HepG2 (cell line): Measurements from ENCODE around the gene ATP8A2. TPM values are rescaled to one million over a fixed set of nuclear protein-coding genes. Genes with fewer than 3 reads are reported as not detected.

Experiments
- FOXC1 ChIP-seq: sonication (generic); formaldehyde crosslinking; IDR thresholded peaks from 2 replicates; pipeline ENCODE4 v1.8.0; 2022; ENCODE audit warnings: mild to moderate bottlenecking, missing genetic modification reagents, borderline replicate concordance
- XBP1 ChIP-seq: sonication (generic); formaldehyde crosslinking; IDR thresholded peaks from 2 replicates; pipeline ENCODE4 v1.5.0; 2020; ENCODE audit warnings: missing genetic modification reagents
- ZBTB1 ChIP-seq: sonication (generic); formaldehyde crosslinking; IDR thresholded peaks from 2 replicates; pipeline ENCODE4 v1.4.0; 2020; ENCODE audit warnings: missing genetic modification reagents, borderline replicate concordance
- ZNF143 ChIP-seq: sonication (generic); formaldehyde crosslinking; IDR thresholded peaks from 2 replicates; pipeline ENCODE4 v1.4.0; 2020; ENCODE audit warnings: missing genetic modification reagents
- polyA plus RNA-seq, 8 experiments: library from polyadenylated mRNA; depleted of rRNA in 3 of 8; stranded (reverse) in 7 of 8; unstranded in 1 of 8; fragments of >200 nt; fragmentation: Illumina TruSeq in 4 of 8; extraction: Trizol in 4 of 8; gene quantifications; 2 replicates each; pipeline versions ENCODE4 v1.2.1 to v1.2.3, GENCODE V29; 2011 to 2016; ENCODE audit warnings: low read depth in 4 of 8, missing spikeins in 1 of 8, mixed read lengths in 1 of 8; ENCODE audit not compliant: insufficient read depth in 1 of 8
- total RNA-seq, 5 experiments: library from RNA; depleted of rRNA; stranded (reverse); fragments of >200 nt; fragmentation: Illumina TruSeq; extraction: Trizol; gene quantifications; 2 replicates each; pipeline ENCODE4 v1.2.3, GENCODE V29; 2016; ENCODE audit warnings: low read depth in 1 of 5
- TF ChIP-seq, protein P1 (sequence below): sonication (generic); formaldehyde crosslinking; IDR thresholded peaks from 2 replicates; pipeline ENCODE4 v1.9.0; 2021; ENCODE audit warnings: missing genetic modification reagents, borderline replicate concordance
- TF ChIP-seq, protein P2 (sequence below): sonication (generic); formaldehyde crosslinking; IDR thresholded peaks from one replicate; pipeline ENCODE4 v1.5.1; 2020; ENCODE audit warnings: mild to moderate bottlenecking, missing genetic modification reagents; ENCODE audit errors: not compliant biosample characterization
- TF ChIP-seq, protein P3 (sequence below): sonication (generic); formaldehyde crosslinking; IDR thresholded peaks from 2 replicates; pipeline ENCODE4 v1.4.0; 2020; ENCODE audit warnings: missing genetic modification reagents
- TF ChIP-seq, protein P4 (sequence below): sonication (generic); formaldehyde crosslinking; IDR thresholded peaks from 2 replicates; pipeline ENCODE4 v1.5.0; 2020; ENCODE audit warnings: missing genetic modification reagents

The ATP8A2 gene
- total and polyA plus RNA-seq, 2 of the 13 experiments (the other 11 are each of a cell fraction or from before 2014, with no cell fraction given): 0.09 TPM; not detected in 1

DNA sequence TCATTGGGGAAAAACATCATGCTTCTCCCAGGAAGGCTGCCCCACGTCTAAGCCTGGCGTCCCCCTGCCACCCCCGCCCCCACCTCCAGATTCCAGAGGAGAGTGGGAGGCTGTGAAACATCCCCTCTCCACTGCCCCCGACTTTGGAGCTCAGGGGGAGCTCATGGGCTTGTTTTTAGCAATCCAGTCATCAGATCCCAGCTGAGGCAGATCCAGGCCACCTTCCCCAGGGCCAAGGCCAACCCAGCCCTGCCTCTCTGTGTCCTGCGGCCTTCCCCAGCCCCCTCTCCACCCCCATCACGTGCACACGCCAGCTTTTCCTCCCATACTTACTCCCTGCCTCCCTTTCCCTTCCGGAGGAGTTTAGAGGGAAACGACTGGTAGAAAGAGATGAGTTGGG lies 641.2 kb downstream of the ATP8A2 start (continued):
- TF ChIP-seq, protein P1, sequence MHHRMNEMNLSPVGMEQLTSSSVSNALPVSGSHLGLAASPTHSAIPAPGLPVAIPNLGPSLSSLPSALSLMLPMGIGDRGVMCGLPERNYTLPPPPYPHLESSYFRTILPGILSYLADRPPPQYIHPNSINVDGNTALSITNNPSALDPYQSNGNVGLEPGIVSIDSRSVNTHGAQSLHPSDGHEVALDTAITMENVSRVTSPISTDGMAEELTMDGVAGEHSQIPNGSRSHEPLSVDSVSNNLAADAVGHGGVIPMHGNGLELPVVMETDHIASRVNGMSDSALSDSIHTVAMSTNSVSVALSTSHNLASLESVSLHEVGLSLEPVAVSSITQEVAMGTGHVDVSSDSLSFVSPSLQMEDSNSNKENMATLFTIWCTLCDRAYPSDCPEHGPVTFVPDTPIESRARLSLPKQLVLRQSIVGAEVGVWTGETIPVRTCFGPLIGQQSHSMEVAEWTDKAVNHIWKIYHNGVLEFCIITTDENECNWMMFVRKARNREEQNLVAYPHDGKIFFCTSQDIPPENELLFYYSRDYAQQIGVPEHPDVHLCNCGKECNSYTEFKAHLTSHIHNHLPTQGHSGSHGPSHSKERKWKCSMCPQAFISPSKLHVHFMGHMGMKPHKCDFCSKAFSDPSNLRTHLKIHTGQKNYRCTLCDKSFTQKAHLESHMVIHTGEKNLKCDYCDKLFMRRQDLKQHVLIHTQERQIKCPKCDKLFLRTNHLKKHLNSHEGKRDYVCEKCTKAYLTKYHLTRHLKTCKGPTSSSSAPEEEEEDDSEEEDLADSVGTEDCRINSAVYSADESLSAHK (CRISPR knock-in tag): no peak
- no peak for TF ChIP-seq FOXC1
- TF ChIP-seq ZBTB1 (CRISPR knock-in tag): no peak
- no peak for TF ChIP-seq XBP1 (CRISPR knock-in tag)
- TF ChIP-seq, protein P2, sequence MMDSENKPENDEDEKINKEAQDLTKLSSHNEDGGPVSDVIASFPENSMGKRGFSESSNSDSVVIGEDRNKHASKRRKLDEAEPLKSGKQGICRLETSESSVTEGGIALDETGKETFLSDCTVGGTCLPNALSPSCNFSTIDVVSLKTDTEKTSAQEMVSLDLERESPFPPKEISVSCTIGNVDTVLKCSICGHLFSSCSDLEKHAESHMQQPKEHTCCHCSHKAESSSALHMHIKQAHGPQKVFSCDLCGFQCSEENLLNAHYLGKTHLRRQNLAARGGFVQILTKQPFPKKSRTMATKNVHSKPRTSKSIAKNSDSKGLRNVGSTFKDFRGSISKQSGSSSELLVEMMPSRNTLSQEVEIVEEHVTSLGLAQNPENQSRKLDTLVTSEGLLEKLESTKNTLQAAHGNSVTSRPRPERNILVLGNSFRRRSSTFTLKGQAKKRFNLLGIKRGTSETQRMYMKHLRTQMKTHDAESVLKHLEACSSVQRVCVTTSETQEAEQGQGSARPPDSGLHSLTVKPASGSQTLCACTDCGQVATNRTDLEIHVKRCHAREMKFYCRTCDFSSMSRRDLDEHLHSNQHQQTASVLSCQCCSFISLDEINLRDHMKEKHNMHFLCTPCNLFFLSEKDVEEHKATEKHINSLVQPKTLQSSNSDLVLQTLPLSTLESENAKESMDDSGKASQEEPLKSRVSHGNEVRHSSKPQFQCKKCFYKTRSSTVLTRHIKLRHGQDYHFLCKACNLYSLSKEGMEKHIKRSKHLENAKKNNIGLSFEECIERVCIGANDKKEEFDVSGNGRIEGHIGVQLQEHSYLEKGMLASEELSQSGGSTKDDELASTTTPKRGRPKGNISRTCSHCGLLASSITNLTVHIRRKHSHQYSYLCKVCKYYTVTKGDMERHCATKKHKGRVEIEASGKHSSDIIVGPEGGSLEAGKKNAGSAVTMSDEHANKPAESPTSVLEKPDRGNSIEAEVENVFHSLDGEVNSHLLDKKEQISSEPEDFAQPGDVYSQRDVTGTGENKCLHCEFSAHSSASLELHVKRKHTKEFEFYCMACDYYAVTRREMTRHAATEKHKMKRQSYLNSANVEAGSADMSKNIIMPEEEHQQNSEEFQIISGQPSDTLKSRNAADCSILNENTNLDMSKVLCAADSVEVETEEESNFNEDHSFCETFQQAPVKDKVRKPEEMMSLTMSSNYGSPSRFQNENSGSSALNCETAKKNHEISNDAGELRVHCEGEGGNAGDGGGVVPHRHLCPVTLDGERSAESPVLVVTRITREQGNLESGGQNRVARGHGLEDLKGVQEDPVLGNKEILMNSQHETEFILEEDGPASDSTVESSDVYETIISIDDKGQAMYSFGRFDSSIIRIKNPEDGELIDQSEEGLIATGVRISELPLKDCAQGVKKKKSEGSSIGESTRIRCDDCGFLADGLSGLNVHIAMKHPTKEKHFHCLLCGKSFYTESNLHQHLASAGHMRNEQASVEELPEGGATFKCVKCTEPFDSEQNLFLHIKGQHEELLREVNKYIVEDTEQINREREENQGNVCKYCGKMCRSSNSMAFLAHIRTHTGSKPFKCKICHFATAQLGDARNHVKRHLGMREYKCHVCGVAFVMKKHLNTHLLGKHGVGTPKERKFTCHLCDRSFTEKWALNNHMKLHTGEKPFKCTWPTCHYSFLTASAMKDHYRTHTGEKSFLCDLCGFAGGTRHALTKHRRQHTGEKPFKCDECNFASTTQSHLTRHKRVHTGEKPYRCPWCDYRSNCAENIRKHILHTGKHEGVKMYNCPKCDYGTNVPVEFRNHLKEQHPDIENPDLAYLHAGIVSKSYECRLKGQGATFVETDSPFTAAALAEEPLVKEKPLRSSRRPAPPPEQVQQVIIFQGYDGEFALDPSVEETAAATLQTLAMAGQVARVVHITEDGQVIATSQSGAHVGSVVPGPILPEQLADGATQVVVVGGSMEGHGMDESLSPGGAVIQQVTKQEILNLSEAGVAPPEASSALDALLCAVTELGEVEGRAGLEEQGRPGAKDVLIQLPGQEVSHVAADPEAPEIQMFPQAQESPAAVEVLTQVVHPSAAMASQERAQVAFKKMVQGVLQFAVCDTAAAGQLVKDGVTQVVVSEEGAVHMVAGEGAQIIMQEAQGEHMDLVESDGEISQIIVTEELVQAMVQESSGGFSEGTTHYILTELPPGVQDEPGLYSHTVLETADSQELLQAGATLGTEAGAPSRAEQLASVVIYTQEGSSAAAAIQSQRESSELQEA (CRISPR knock-in tag): no peak
- TF ChIP-seq, protein P3, sequence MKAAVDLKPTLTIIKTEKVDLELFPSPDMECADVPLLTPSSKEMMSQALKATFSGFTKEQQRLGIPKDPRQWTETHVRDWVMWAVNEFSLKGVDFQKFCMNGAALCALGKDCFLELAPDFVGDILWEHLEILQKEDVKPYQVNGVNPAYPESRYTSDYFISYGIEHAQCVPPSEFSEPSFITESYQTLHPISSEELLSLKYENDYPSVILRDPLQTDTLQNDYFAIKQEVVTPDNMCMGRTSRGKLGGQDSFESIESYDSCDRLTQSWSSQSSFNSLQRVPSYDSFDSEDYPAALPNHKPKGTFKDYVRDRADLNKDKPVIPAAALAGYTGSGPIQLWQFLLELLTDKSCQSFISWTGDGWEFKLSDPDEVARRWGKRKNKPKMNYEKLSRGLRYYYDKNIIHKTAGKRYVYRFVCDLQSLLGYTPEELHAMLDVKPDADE (CRISPR knock-in tag): no peak
- TF ChIP-seq, protein P4, sequence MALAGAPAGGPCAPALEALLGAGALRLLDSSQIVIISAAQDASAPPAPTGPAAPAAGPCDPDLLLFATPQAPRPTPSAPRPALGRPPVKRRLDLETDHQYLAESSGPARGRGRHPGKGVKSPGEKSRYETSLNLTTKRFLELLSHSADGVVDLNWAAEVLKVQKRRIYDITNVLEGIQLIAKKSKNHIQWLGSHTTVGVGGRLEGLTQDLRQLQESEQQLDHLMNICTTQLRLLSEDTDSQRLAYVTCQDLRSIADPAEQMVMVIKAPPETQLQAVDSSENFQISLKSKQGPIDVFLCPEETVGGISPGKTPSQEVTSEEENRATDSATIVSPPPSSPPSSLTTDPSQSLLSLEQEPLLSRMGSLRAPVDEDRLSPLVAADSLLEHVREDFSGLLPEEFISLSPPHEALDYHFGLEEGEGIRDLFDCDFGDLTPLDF (CRISPR knock-in tag): no peak
- no peak for TF ChIP-seq ZNF143
